K562 (cell line): Measurements from ENCODE around the gene TMEM225B. TPM values are rescaled to one million over a fixed set of nuclear protein-coding genes. Genes with fewer than 3 reads are reported as not detected.

Source experiments
- ARID4B ChIP-seq: sonication (generic); formaldehyde crosslinking; IDR thresholded peaks from 2 replicates; pipeline ENCODE4 v1.8.0; 2022; ENCODE audit warnings: mild to moderate bottlenecking, missing genetic modification reagents
- DDX20 ChIP-seq: fragments of 450-650 bp; IDR thresholded peaks from 2 replicates; pipeline ENCODE4 v1.6.1; 2016; ENCODE audit warnings: missing genetic modification characterization, low read depth, mild to moderate bottlenecking, missing compliant biosample characterization, moderate library complexity
- ETS2 ChIP-seq: IDR thresholded peaks from 2 replicates; pipeline ENCODE4 v1.6.1; 2016; ENCODE audit warnings: borderline replicate concordance, missing genetic modification characterization, mild to moderate bottlenecking, moderate library complexity, missing compliant biosample characterization; ENCODE audit not compliant: poor library complexity, severe bottlenecking
- HSF4 ChIP-seq: fragments of 250-450 bp; sonication (Bioruptor Pico); IDR thresholded peaks from 2 replicates; pipeline ENCODE4 v2.1.2; 2022; ENCODE audit warnings: mild to moderate bottlenecking, moderate library complexity, borderline replicate concordance
- MEIS2 ChIP-seq: fragments of 450-650 bp; IDR thresholded peaks from 2 replicates; pipeline ENCODE4 v1.6.1; 2014; ENCODE audit warnings: mild to moderate bottlenecking; ENCODE audit not compliant: partially characterized antibody
- MYNN ChIP-seq, 2 experiments: sonication (generic); formaldehyde crosslinking in 1 of 2; IDR thresholded peaks; 2 replicates each; pipeline versions ENCODE4 v1.5.0 to v1.6.1; 2016 to 2020; ENCODE audit warnings: antibody characterized with exemption in 1 of 2, missing genetic modification reagents in 1 of 2
- POLR2B ChIP-seq: fragments of 450-650 bp; IDR thresholded peaks from 2 replicates; pipeline ENCODE4 v1.6.1; 2018; ENCODE audit warnings: low read depth; ENCODE audit not compliant: partially characterized antibody
- POLR3G ChIP-seq: IDR thresholded peaks from 2 replicates; pipeline ENCODE4 v1.6.1; 2011; ENCODE audit not compliant: insufficient read length, insufficient replicate concordance; ENCODE audit errors: extremely low read depth
- PTRF ChIP-seq: fragments of 450-650 bp; IDR thresholded peaks from 2 replicates; pipeline ENCODE4 v1.6.1; 2016; ENCODE audit warnings: mild to moderate bottlenecking, missing genetic modification characterization, missing compliant biosample characterization
- ZFX ChIP-seq: sonication (generic); formaldehyde crosslinking; IDR thresholded peaks from 2 replicates; pipeline ENCODE4 v1.8.0; 2022; ENCODE audit warnings: mild to moderate bottlenecking, missing genetic modification reagents, moderate library complexity
- ZNF184 ChIP-seq: sonication (generic); formaldehyde crosslinking; IDR thresholded peaks from 2 replicates; pipeline ENCODE4 v1.5.0; 2020; ENCODE audit warnings: missing genetic modification reagents
- ZNF444 ChIP-seq: fragments of 250-450 bp; sonication (Bioruptor Pico); IDR thresholded peaks from 2 replicates; pipeline ENCODE4 v1.4.0; 2020; ENCODE audit warnings: mild to moderate bottlenecking, moderate library complexity
- ZNF609 ChIP-seq: sonication (generic); formaldehyde crosslinking; IDR thresholded peaks from 2 replicates; pipeline ENCODE4 v1.8.1; 2023; ENCODE audit warnings: missing genetic modification reagents, mild to moderate bottlenecking, borderline replicate concordance
- ZSCAN32 ChIP-seq: fragments of 450-650 bp; formaldehyde crosslinking; IDR thresholded peaks from 2 replicates; pipeline ENCODE4 v1.4.0; 2020; ENCODE audit warnings: mild to moderate bottlenecking, moderate library complexity
- polyA plus RNA-seq, 8 experiments: library from polyadenylated mRNA; depleted of rRNA in 4 of 8; stranded (reverse) in 5 of 8; unstranded in 3 of 8; fragments of >200 nt; fragmentation: Nextera tagmentation in 2 of 8; fragmentation: Illumina TruSeq in 1 of 8; extraction: Ambion mirVana in 2 of 8; extraction: Trizol in 1 of 8; gene quantifications; 2 replicates each; pipeline versions ENCODE4 v1.2.1 to v1.2.3, GENCODE V29; 2011 to 2014; ENCODE audit warnings: inconsistent platforms in 1 of 8, missing spikeins in 1 of 8
- total RNA-seq, 7 experiments: library from RNA; depleted of rRNA in 6 of 7; stranded (reverse); fragments of >200 nt in 6 of 7; fragmentation: Illumina TruSeq in 2 of 7; extraction: Trizol in 2 of 7; gene quantifications; 2 replicates each; pipeline versions ENCODE4 v1.2.1 to v1.2.3, GENCODE V29; 2011 to 2021; ENCODE audit warnings: low replicate concordance in 1 of 7
- TF ChIP-seq, protein P1 (sequence below): fragments of 200-800 bp; sonication (Bioruptor generic); IDR thresholded peaks from 2 replicates; pipeline ENCODE4 v1.6.1; 2017; ENCODE audit warnings: missing genetic modification characterization, missing compliant biosample characterization

TMEM225B gene
- total and polyA plus RNA-seq, 9 of the 15 experiments (the other 6 are each of a cell fraction or from before 2014, with no cell fraction given) = 0.08 to 0.73 (median 0.56) TPM

GRCh38 chr7:99558306-99559174 is 39.5 kb upstream of the TMEM225B start, which contains the start of gene ZNF655 (continued):
- TF ChIP-seq, protein P1, sequence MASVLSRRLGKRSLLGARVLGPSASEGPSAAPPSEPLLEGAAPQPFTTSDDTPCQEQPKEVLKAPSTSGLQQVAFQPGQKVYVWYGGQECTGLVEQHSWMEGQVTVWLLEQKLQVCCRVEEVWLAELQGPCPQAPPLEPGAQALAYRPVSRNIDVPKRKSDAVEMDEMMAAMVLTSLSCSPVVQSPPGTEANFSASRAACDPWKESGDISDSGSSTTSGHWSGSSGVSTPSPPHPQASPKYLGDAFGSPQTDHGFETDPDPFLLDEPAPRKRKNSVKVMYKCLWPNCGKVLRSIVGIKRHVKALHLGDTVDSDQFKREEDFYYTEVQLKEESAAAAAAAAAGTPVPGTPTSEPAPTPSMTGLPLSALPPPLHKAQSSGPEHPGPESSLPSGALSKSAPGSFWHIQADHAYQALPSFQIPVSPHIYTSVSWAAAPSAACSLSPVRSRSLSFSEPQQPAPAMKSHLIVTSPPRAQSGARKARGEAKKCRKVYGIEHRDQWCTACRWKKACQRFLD (CRISPR knock-in tag) = no peak
- TF ChIP-seq POLR2B (peak; percentile 91), ZNF444 (CRISPR knock-in tag) (no peak), ZSCAN32 (no peak), PTRF (no peak), POLR3G (no peak), MEIS2 (peak; percentile 35), ZNF184 (CRISPR knock-in tag) (no peak), ZNF609 (CRISPR knock-in tag) (peak; percentile 76; the same call in 1 of the 2 replicates), ARID4B (CRISPR knock-in tag) (peak; percentile 74), ETS2 (tag) (no peak), MYNN (IDR thresholded peaks at IDR 0.05) (0 out of 2 replicates have a peak, but pooled peaks have one; percentile 20), MYNN (CRISPR knock-in tag; IDR thresholded peaks at IDR 0.05) (no peak), DDX20 (tag) (no peak), ZFX (CRISPR knock-in tag) (peak; percentile 96), HSF4 (CRISPR knock-in tag) (no peak)
